ENCODE measurements around the gene CLCN1.
"Not testable (repeated sequence)": the region's sequence is repeated elsewhere in the genome, so short reads cannot be mapped to it uniquely, and the experiment has no call there.

The CLCN1 gene

DNA sequence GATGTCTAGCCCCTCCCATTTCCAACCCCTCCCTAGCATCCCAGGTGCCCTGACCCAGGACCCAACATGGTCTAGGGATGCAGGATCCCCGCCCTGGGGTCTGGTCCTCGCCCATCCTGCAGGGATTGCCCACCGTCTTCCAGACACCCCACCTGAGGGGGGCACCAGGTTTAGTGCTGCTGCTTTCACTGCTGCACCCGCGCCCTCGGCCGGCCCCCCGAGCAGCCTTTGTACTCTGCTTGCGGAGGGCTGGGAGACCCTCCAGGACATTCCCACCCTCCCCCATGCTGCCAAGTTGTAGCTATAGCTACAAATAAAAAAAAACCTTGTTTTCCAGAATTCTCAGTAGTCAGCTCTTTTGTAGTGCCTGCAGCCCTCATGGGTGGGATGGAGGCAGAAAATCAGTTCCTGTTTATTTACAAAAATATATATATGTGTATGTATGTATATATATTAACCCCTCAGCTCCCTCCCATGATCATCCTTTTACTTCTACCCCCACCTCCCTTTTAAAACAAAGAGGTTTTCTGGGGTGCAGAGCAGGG, 74.9 kb downstream of the CLCN1 start:
- Histone ChIP-seq H3K9ac (ENCODE audit: low read depth, low read length, poor library complexity, severe bottlenecking) (no peak overlapping the region), H3K9me3 (ENCODE audit: insufficient read depth, low read depth, low read length) (no peaks in the 10 kb centered on the region), H3K4me2 (ENCODE audit: low read depth, low read length, poor library complexity, severe bottlenecking) (no peak overlapping the region), H4K20me1 (ENCODE audit: insufficient read depth, low read length, poor library complexity, severe bottlenecking) (peaks cover 34% of the 10 kb centered on the region), H3K4me3 (ENCODE audit: low read length, poor library complexity, severe bottlenecking) (no peak overlapping the region), H3K4me1 (ENCODE audit: insufficient read depth, low read length, poor library complexity, severe bottlenecking) (peaks cover 33% of the 10 kb centered on the region), H3K79me2 (ENCODE audit: insufficient read depth, low read length) (peaks cover 40% of the 10 kb centered on the region; the same call in 1 of the 2 replicates), H3F3A (ENCODE audit: low read depth) (no peaks in the 10 kb centered on the region), H3K36me3 (ENCODE audit: insufficient read depth, low read length) (peaks cover 43% of the 10 kb centered on the region; the same call in 1 of the 2 replicates), H3K9me2 (replicated peaks; ENCODE audit: low read depth, low read length) (no peaks in the 10 kb centered on the region), H3K27me3 (ENCODE audit: insufficient read depth, low read length, poor library complexity, severe bottlenecking) (no peaks in the 10 kb centered on the region), H2AFZ (ENCODE audit: low read length) (no peak overlapping the region)
- TF ChIP-seq EZH2phosphoT487 (IDR thresholded peaks at IDR 0.05; ENCODE audit: borderline replicate concordance), result no peak
- TF ChIP-seq, protein P1, sequence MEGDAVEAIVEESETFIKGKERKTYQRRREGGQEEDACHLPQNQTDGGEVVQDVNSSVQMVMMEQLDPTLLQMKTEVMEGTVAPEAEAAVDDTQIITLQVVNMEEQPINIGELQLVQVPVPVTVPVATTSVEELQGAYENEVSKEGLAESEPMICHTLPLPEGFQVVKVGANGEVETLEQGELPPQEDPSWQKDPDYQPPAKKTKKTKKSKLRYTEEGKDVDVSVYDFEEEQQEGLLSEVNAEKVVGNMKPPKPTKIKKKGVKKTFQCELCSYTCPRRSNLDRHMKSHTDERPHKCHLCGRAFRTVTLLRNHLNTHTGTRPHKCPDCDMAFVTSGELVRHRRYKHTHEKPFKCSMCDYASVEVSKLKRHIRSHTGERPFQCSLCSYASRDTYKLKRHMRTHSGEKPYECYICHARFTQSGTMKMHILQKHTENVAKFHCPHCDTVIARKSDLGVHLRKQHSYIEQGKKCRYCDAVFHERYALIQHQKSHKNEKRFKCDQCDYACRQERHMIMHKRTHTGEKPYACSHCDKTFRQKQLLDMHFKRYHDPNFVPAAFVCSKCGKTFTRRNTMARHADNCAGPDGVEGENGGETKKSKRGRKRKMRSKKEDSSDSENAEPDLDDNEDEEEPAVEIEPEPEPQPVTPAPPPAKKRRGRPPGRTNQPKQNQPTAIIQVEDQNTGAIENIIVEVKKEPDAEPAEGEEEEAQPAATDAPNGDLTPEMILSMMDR (conservative IDR thresholded peaks at IDR 0.05; ENCODE audit: low read length), result no peak

DNA sequence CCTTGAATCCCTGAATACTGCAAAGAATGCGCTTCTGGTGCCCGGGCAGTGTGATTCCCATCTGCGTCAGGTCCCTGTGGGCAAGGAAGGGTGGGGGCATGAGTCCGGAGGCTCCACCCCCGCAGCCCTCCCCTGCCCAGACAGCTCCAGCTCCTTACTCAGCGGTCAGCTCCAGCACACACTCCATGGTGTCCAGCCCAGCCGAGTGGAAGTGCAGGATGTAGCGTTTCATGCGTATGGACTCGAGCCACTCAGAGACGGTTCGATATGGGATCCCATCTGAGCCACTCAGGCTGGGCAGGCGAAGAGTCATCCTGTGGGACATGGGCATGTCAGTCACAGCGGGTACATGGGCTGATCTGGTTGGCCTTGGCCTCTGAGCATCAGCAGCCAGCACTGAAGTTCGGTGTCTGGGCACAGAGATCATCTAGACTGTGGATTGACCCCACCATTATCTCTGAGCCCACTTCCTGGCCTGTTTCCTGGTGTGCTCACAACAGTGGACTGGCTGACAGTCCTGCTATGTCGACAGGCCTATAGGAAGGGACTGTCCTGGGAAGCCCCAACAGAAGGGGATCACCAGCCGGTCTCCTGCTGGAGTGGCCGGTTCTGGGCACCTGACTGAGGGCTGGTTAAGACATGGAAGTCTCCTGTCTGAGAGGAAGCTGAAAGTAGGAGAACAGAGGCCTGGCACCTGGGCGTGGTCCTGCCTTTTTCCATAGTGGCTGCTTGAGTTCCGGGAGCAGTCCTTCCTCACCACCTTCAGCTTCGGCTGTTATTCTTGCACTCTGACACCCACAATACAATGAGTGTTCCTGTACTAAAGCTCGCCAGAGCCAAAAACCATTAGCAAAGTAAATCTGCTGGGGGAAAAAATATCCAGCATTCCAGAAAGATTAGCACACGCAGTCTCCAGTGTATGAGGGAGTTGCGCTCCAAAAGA, 75.8 kb downstream of the CLCN1 start:
- H4K20me1 ChIP-seq (ENCODE audit: insufficient read depth, low read length, poor library complexity, severe bottlenecking), result peaks cover 26% of the 10 kb centered on the region
- H2AFZ ChIP-seq (ENCODE audit: low read length), result no peak overlapping the region
- H3K79me2 ChIP-seq (ENCODE audit: insufficient read depth, low read length), result peaks cover 31% of the 10 kb centered on the region; the same call in 1 of the 2 replicates
- TF ChIP-seq, protein P1 (conservative IDR thresholded peaks at IDR 0.05; ENCODE audit: low read length), result no peak
- TF ChIP-seq EZH2phosphoT487 (IDR thresholded peaks at IDR 0.05; ENCODE audit: borderline replicate concordance), result no peak
- peaks cover 24% of the 10 kb centered on the region for H3K4me1 ChIP-seq (ENCODE audit: insufficient read depth, low read length, poor library complexity, severe bottlenecking)
- no peak overlapping the region for H3K9ac ChIP-seq (ENCODE audit: low read depth, low read length, poor library complexity, severe bottlenecking)
- no peaks in the 10 kb centered on the region for H3F3A ChIP-seq (ENCODE audit: low read depth)
- H3K9me3 ChIP-seq (ENCODE audit: insufficient read depth, low read depth, low read length), result no peaks in the 10 kb centered on the region
- H3K9me2 ChIP-seq (replicated peaks; ENCODE audit: low read depth, low read length), result no peaks in the 10 kb centered on the region
- peaks cover 43% of the 10 kb centered on the region; the same call in 1 of the 2 replicates for H3K36me3 ChIP-seq (ENCODE audit: insufficient read depth, low read length)
- no peaks in the 10 kb centered on the region for H3K27me3 ChIP-seq (ENCODE audit: insufficient read depth, low read length, poor library complexity, severe bottlenecking)
- H3K4me3 ChIP-seq (ENCODE audit: low read length, poor library complexity, severe bottlenecking), result no peak overlapping the region
- H3K4me2 ChIP-seq (ENCODE audit: low read depth, low read length, poor library complexity, severe bottlenecking), result no peak overlapping the region

DNA sequence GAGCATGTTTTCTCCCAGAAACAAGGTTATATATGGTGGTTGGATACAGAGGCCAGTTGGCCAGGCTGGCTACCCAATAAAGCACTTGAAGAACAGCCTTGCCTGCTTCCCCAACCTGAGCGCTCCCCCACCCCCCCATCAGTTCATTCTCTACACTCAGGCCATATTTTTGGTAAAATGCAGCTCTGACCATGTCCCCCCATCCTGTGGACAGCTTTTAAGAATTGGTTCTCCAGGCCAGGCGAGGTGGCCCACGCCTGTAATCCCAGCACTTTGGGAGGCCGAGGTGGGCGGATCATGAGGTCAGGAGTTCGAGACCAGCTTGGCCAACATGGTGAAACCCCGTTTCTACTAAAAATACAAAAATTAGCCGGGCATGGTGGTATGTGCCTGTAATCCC, 76.5 kb downstream of the CLCN1 start:
- not testable (repeated sequence) for H3K4me2 ChIP-seq (ENCODE audit: low read depth, low read length, poor library complexity, severe bottlenecking); H2AFZ ChIP-seq (ENCODE audit: low read length); H3K27me3 ChIP-seq (ENCODE audit: insufficient read depth, low read length, poor library complexity, severe bottlenecking); H3K4me3 ChIP-seq (ENCODE audit: low read length, poor library complexity, severe bottlenecking); H3K9ac ChIP-seq (ENCODE audit: low read depth, low read length, poor library complexity, severe bottlenecking); H3K9me3 ChIP-seq (ENCODE audit: insufficient read depth, low read depth, low read length); H3F3A ChIP-seq (ENCODE audit: low read depth); H3K9me2 ChIP-seq (replicated peaks; ENCODE audit: low read depth, low read length)
- peaks cover 24% of the 10 kb centered on the region; the same call in 1 of the 2 replicates for H3K79me2 ChIP-seq (ENCODE audit: insufficient read depth, low read length)
- peaks cover 21% of the 10 kb centered on the region for H3K4me1 ChIP-seq (ENCODE audit: insufficient read depth, low read length, poor library complexity, severe bottlenecking)
- H4K20me1 ChIP-seq (ENCODE audit: insufficient read depth, low read length, poor library complexity, severe bottlenecking), result peaks cover 19% of the 10 kb centered on the region
- H3K36me3 ChIP-seq (ENCODE audit: insufficient read depth, low read length), result peaks cover 43% of the 10 kb centered on the region; the same call in 1 of the 2 replicates
